HG03039 (cell line): ENCODE measurements around the gene CELA2B.
"Not testable (repeated sequence)": the region's sequence is repeated elsewhere in the genome, so short reads cannot be mapped to it uniquely, and the experiment has no call there.

Experiments used
- ATAC-seq: cut with Tn5 transposase; IDR thresholded peaks from one replicate; pipeline ENCODE4 v1.9.1; 2021; ENCODE audit warnings: mild to moderate bottlenecking, moderate library complexity; ENCODE audit not compliant: unreplicated experiment

Gene CELA2B

GRCh38 chr1:15444468-15445389 is 31.2 kb upstream of the CELA2B start:
- ATAC-seq = no peak

GRCh38 chr1:15445390-15446122 is 30.3 kb upstream of the CELA2B start:
- no peak for ATAC-seq

- no peak for ATAC-seq
These were observed 29.7 kb upstream of the CELA2B start for GRCh38 chr1:15446212-15446611.

GRCh38 chr1:15448877-15449462 is 26.9 kb upstream of the CELA2B start:
- no peak for ATAC-seq

GRCh38 chr1:15449567-15449966 is 26.3 kb upstream of the CELA2B start:
- ATAC-seq = no peak

- ATAC-seq = no peak
These were observed 24.7 kb upstream of the CELA2B start for GRCh38 chr1:15451014-15451722.

GRCh38 chr1:15452216-15452615 is 23.7 kb upstream of the CELA2B start:
- no peak for ATAC-seq

- ATAC-seq = no peak
These were observed 22.9 kb upstream of the CELA2B start for GRCh38 chr1:15452866-15453571.

- no peak for ATAC-seq
These were observed 22.2 kb upstream of the CELA2B start for GRCh38 chr1:15453734-15454133.

- no peak for ATAC-seq
These were observed 21.6 kb upstream of the CELA2B start for GRCh38 chr1:15454256-15454655.

GRCh38 chr1:15455522-15455921 is 20.4 kb upstream of the CELA2B start:
- ATAC-seq = no peak

GRCh38 chr1:15456313-15456954 is 19.5 kb upstream of the CELA2B start, which contains the start of gene CELA2A:
Gene CELA2A, plus strand, starts transcription at chr1:15456732. Its CDS starts 22 bp downstream, at chr1:15456754.
- no peak for ATAC-seq

- no peak for ATAC-seq
These were observed 18.3 kb upstream of the CELA2B start for GRCh38 chr1:15457585-15457984.

- ATAC-seq = not testable (repeated sequence)
These were observed 17.5 kb upstream of the CELA2B start for GRCh38 chr1:15458388-15458787.

GRCh38 chr1:15459771-15460707 is 15.9 kb upstream of the CELA2B start:
- no peak for ATAC-seq

GRCh38 chr1:15460708-15461095 is 15.2 kb upstream of the CELA2B start:
- ATAC-seq = no peak

GRCh38 chr1:15463064-15463800 is 12.7 kb upstream of the CELA2B start:
- not testable (repeated sequence) for ATAC-seq

- ATAC-seq = not testable (repeated sequence)
These were observed 12.0 kb upstream of the CELA2B start for GRCh38 chr1:15463926-15464322.
